ENCODE results near the gene TIAM1. TPM values are rescaled to one million over a fixed set of nuclear protein-coding genes. Genes with fewer than 3 reads are reported as not detected.

Gene TIAM1
- total and polyA plus RNA-seq, 2 of the 8 experiments (the other 6 are each of a cell fraction or from before 2014, with no cell fraction given): 10.1 to 30.7 TPM

DNA sequence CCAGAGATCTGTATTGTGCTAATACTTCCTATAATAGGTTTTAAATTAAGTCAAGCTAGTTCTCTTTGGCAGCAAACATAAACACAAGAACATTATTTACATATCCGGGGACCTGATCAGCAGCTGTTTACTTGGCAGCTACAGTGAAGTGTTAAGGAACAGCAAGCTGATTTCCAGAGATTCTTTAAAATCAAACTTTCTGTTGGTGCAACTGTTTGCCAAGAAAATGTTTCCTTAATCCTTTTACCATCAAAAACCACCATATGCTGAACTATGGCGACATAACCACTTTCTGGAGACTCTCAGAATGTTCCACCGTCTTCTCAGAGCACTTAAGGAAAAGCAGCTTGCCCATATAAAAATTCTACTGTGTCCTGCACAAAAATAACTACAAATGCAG lies 198.8 kb downstream of the TIAM1 start:
- Histone ChIP-seq H3K4me2 (ENCODE audit: insufficient read depth in 1 of 2, low read depth in 2 of 2, low read length in 2 of 2) (no peak overlapping the region), H2BK12ac (ENCODE audit: low read depth, low read length) (no peak overlapping the region), H3K56ac (replicated peaks; ENCODE audit: insufficient read length, low read depth, low read length) (no peak overlapping the region), H3K9ac (replicated peaks in 1 of 4; ENCODE audit: extremely low read depth in 1 of 4, low read depth in 3 of 4, low read length in 3 of 4) (no peak overlapping the region), H2BK20ac (ENCODE audit: low read length) (no peak overlapping the region), H4K5ac (ENCODE audit: insufficient read length, low read depth, low read length) (no peak overlapping the region), H3K4ac (replicated peaks; ENCODE audit: insufficient read length, low read depth, low read length) (no peak overlapping the region), H3K23me2 (ENCODE audit: low read depth, low read length) (no peaks in the 10 kb centered on the region), H3K23ac (ENCODE audit: insufficient read length) (no peak overlapping the region), H3K27me3 (replicated peaks in 1 of 4; ENCODE audit: control insufficient read depth in 3 of 4, extremely low read depth in 1 of 4, insufficient read depth in 3 of 4, low read length in 3 of 4) (no peaks in the 10 kb centered on the region; a peak in 1 of 7 replicates), H3K18ac (ENCODE audit: extremely low read depth, low read length) (no peak overlapping the region), H4K91ac (replicated peaks; ENCODE audit: insufficient read length, low read length) (no peak overlapping the region), H3K4me3 (ENCODE audit: extremely low read depth in 1 of 4, insufficient read depth in 2 of 4, low read depth in 3 of 4, low read length in 4 of 4) (no peak overlapping the region), H2AFZ (ENCODE audit: low read length) (no peak overlapping the region), H3K36me3 (ENCODE audit: control insufficient read depth in 2 of 4, insufficient read depth in 4 of 4, low read length in 3 of 4) (peaks cover 0 to 4% (median 0%) of the 10 kb centered on the region in 4 experiments; a peak in 1 of 8 replicates), H3K79me1 (ENCODE audit: low read depth, low read length) (no peaks in the 10 kb centered on the region), H4K8ac (ENCODE audit: extremely low read depth, insufficient read depth, low read length) (no peak overlapping the region), H3K14ac (ENCODE audit: insufficient read length) (no peak overlapping the region), H3K27ac (ENCODE audit: low read depth, low read length) (no peak overlapping the region), H3K9me3 (ENCODE audit: insufficient read depth in 2 of 2, low read depth in 1 of 2, low read length in 1 of 2) (no peaks in the 10 kb centered on the region), H2AK5ac (ENCODE audit: low read depth, low read length) (no peak overlapping the region), H3K4me1 (replicated peaks in 1 of 4; ENCODE audit: control insufficient read depth in 3 of 4, insufficient read depth in 4 of 4, low read length in 3 of 4) (peaks cover 0 to 6% (median 3%) of the 10 kb centered on the region in 4 experiments; a peak in 2 of 7 replicates), H2BK15ac (ENCODE audit: low read length) (no peak overlapping the region), H3K79me2 (ENCODE audit: control insufficient read depth in 1 of 2, insufficient read depth in 2 of 2, low read length in 2 of 2) (no peaks in the 10 kb centered on the region), H2BK5ac (ENCODE audit: low read depth, low read length) (no peak overlapping the region), H2BK120ac (replicated peaks; ENCODE audit: low read depth, low read length) (no peak overlapping the region), H4K20me1 (replicated peaks in 1 of 2; ENCODE audit: control insufficient read depth in 1 of 2, insufficient read depth in 2 of 2, low read length in 2 of 2) (no peaks in the 10 kb centered on the region)
- 87% methylated on average over 3 of the region's 3 CpGs; no CpG with 5 or more reads in 1 of the 2 experiments for WGBS, 2 experiments (ENCODE audit: extremely low coverage in 1 of 2, insufficient coverage in 1 of 2, insufficient read length in 1 of 2, insufficient replicate concordance in 2 of 2, low coverage in 1 of 2, low lambda C conversion rate in 2 of 2, missing lambda C conversion rate in 1 of 2)
- ChIA-PET POLR2A (ENCODE audit: partially characterized antibody) (no interaction called here), CTCF (ENCODE audit: partially characterized antibody) (interaction anchor here (1.7 kb wide), 1 partner anchor 12 kb away, joined by 8 read pairs; no protein-coding TSS in a partner anchor)
- FAIRE-seq (no peak), DNase-seq (ENCODE audit: low read depth in 1 of 2, low spot score in 2 of 2) (no peak)
- TF ChIP-seq SP4 (IDR thresholded peaks at IDR 0.05; ENCODE audit: low read length) (no peak), BRCA1 (IDR thresholded peaks at IDR 0.05; ENCODE audit: low read depth, low read length) (no peak), GTF2F1 (IDR thresholded peaks at IDR 0.05; ENCODE audit: borderline replicate concordance, low read depth, low read length) (no peak), JUND (IDR thresholded peaks at IDR 0.05; ENCODE audit: low read length) (no peak), RXRA (IDR thresholded peaks at IDR 0.05; ENCODE audit: insufficient read depth, low read depth, low read length) (no peak), MAFK (IDR thresholded peaks at IDR 0.05; ENCODE audit: low read depth, low read length) (no peak), CREB1 (IDR thresholded peaks at IDR 0.05) (no peak), KDM1A (IDR thresholded peaks at IDR 0.05; ENCODE audit: borderline replicate concordance, low read length) (no peak), TBP (IDR thresholded peaks at IDR 0.05; ENCODE audit: low read depth, low read length) (no peak), POLR2AphosphoS5 (IDR thresholded peaks at IDR 0.05; ENCODE audit: low read depth, low read length) (no peak), RBBP5 (IDR thresholded peaks at IDR 0.05; ENCODE audit: borderline replicate concordance, low read depth, low read length) (no peak), BCL11A (IDR thresholded peaks at IDR 0.05; ENCODE audit: low read depth in 2 of 2, low read length in 2 of 2) (no peak), TCF12 (IDR thresholded peaks at IDR 0.05; ENCODE audit: low read depth, low read length) (no peak), SAP30 (IDR thresholded peaks at IDR 0.05; ENCODE audit: insufficient read depth, insufficient replicate concordance, low read length) (no peak), ZNF274 (IDR thresholded peaks at IDR 0.05; ENCODE audit: borderline replicate concordance, extremely low read depth, low read length) (no peak)
